22Rv1 (cell line): ENCODE measurements around the gene SORL1.

ENCODE experiments used
- H3K27ac ChIP-seq: fragments of 450-650 bp; 2 replicates; pipeline ENCODE4 v1.5.1; 2017
- ZFX ChIP-seq: fragments of 450-650 bp; IDR thresholded peaks from 2 replicates; pipeline ENCODE4 v1.6.1; 2017; ENCODE audit warnings: antibody characterized with exemption, borderline replicate concordance
- TF ChIP-seq, protein P1 (sequence below): fragments of 450-650 bp; IDR thresholded peaks from 2 replicates; pipeline ENCODE4 v1.5.1; 2017; ENCODE audit warnings: mild to moderate bottlenecking

SORL1 gene

DNA sequence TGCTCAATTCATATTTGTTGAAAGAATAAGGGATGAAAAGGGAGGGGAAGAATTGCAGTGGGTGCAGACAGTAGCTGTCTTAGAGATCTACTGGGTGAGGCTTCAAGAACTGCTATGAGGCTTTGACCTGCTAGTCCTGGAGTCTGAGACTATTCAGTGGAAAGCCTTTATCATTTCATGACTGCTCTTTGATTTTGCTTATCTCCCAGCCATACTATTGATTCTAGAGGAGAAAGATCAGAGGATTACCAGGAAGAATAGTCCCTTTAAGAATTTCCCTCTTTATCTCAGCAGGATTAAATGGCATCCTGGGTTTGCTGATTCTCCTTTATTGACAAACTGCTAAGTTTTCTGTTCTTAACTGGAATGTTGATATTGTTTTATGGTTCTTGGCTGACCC, 108.1 kb downstream of the SORL1 start:
- no peak for TF ChIP-seq ZFX
- TF ChIP-seq, protein P1, sequence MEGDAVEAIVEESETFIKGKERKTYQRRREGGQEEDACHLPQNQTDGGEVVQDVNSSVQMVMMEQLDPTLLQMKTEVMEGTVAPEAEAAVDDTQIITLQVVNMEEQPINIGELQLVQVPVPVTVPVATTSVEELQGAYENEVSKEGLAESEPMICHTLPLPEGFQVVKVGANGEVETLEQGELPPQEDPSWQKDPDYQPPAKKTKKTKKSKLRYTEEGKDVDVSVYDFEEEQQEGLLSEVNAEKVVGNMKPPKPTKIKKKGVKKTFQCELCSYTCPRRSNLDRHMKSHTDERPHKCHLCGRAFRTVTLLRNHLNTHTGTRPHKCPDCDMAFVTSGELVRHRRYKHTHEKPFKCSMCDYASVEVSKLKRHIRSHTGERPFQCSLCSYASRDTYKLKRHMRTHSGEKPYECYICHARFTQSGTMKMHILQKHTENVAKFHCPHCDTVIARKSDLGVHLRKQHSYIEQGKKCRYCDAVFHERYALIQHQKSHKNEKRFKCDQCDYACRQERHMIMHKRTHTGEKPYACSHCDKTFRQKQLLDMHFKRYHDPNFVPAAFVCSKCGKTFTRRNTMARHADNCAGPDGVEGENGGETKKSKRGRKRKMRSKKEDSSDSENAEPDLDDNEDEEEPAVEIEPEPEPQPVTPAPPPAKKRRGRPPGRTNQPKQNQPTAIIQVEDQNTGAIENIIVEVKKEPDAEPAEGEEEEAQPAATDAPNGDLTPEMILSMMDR = no peak
- H3K27ac ChIP-seq = no peak overlapping the region

DNA sequence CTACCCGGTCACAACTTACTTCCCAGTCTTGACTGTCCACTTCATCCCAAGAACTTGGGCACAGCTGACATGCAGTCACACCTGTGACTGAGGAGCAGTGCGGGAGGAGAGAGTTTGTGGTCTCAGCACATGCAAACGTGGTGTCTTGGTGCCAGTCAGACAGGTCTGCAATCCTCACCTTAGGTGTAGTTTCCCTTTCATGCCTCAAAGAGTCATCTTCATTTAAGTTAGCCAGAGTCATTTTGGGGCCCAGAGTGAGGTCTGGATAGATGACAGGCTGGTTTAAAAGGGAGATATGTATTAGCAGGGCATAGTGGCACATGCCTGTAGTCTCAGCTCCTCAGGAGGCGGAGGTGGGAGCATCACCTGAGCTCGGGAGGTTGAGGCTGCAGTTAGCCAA, 109.1 kb downstream of the SORL1 start:
- TF ChIP-seq, protein P1 = no peak
- TF ChIP-seq ZFX = no peak
- no peak overlapping the region for H3K27ac ChIP-seq

DNA sequence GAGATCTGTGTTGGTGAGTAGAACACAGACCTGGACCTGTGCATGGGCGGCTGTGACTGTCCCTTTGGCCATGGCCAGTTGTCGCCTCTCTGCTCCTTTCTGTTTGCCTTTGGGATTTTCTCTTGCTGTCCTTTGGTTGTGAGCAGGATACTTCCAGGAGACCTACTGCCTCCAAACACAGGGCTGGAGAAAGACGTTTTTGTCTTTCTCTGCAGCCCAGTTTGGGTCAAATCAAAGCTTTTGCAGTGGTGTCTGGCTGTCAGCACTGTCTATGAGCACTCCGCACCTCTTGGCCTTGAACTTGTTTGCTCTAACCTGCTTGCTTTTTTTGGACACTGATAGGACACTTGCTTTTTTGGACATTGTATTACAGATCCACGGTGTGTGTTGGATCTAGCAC, 109.6 kb downstream of the SORL1 start:
- no peak overlapping the region for H3K27ac ChIP-seq
- no peak for TF ChIP-seq ZFX
- TF ChIP-seq, protein P1 = no peak

DNA sequence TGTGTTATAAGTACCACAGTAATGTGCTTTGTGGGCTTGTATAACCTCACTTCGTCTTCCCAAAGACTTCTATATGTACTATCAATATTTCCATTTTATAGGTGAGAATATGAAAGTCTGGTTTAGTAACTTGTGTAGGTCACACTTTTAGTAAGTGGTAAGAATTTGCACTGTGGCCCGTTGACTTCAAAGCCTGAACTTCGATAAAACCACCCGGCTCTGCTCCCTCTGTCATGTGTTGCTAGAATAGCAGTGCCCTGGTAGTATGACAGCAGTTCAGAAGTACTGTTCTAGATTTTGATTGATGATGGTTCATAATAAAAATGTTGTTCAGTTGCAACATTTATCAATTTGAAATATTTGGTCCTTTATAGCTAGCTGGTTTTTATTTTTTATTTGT, 110.9 kb downstream of the SORL1 start:
- TF ChIP-seq, protein P1 = no peak
- TF ChIP-seq ZFX = no peak

DNA sequence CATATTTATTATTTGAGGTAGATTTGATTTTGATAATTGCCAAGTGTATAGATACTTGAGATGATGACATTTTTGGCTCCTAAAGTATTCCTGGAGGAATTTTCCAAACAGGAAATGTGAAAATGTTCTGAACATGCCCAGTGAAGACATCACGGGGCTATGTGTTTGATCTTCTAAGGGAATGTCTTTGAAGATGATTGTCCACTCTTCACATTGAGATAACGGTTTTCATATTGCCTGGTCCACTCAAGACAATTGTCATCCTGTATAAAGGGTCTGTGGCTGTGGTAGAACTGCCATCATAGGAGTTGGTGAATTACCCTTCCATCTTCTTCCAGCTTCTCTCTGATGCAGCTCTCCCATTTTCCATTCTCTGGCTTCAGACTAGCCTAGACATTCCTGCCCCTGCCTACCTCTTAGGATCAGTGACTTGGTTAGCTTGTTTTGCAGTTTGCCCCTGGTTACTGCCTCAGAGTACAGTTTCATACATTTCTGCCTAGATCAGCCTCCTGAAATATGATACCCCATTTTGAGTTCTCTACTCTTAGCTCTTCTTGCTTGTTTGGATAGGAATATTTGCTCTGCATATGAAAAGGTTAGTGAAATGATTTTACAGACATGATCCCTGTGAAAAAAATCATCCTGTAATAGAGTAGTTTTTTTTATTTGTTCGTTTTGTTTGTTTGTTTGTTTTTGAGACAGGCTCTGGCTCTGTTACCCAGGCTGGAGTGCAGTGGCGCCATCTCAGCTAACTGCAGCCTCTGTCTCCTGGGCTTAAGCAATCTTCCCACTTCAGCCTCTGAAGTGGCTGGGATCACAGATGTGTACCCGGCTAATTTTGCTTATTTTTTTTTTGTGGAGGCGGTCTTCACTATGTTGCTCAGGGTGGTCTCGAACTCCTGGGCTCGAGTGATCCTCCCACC, 112.0 kb downstream of the SORL1 start:
- TF ChIP-seq ZFX = no peak
- TF ChIP-seq, protein P1 = peak; percentile 20; the same call in 1 of the 2 replicates
- H3K27ac ChIP-seq = peak overlapping the region; percentile 42

More for the DNA sequence above, 110.9 kb downstream of the SORL1 start:
- no peak overlapping the region for H3K27ac ChIP-seq

DNA sequence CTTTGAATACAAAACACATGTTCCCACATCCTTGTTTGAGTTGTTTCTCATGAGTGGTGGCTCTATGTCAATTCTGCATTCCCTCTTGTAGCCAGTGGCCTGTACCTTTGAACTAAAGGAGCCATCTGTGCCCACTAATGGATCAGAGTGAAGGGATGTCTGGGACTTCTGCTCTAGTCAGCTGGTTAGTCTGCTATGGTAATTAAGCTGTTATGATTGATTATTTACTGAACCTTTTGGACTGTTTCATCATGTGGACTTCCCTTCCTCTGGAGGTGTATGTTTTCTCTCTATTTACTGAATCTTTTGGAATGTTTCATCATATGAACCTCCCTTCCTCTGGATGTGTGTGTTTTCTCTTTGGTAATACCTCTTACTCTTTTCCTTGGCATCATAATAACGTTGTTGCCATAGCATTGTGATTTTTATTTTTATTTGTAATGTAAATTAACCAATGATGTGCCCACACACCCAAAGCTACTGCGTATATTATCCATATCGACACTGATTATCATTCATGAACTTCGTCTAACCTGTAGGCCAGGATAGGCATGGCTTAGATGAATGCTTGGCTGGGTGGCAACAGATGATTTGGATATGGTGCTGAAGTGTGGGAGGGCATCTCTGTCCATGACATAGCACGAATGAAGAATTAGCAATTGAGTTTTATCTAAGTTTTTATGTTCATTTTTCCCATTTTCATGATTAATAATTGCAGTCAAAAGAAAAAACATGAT, 113.0 kb downstream of the SORL1 start:
- TF ChIP-seq, protein P1 = no peak
- no peak for TF ChIP-seq ZFX
- peak overlapping the region; percentile 42 for H3K27ac ChIP-seq
